Measurements from ENCODE around the gene PPM1E.
"Not testable (repeated sequence)": the region's sequence is repeated elsewhere in the genome, so short reads cannot be mapped to it uniquely, and the experiment has no call there.

Gene PPM1E

DNA sequence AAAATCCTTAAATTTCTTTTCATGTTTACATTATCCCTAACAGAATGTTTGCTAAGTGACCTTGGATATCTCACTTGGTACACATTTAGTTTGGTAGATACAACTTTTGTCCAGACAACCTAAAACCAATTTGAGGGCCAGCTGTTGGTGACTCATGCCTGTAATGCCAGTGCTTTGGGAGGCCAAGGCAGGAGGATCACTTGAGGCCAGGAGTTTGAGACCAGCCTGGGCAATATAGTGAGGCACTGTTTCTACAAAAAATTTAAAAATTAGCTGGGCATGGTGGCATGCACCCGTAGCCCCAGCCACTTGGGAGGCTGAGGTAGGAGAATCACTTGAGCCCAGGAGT lies 202.0 kb downstream of the PPM1E start:
- not testable (repeated sequence) for H3K14ac ChIP-seq (ENCODE audit: low read length); DNase-seq; H3K27me3 ChIP-seq (ENCODE audit: insufficient read depth, low read length); H3K4me1 ChIP-seq (ENCODE audit: control insufficient read depth in 1 of 2, insufficient read depth in 2 of 2, low read length in 2 of 2); H3K9me3 ChIP-seq (ENCODE audit: insufficient read depth, low read depth, low read length); H3K4ac ChIP-seq (ENCODE audit: low read depth, low read length); H4K91ac ChIP-seq (ENCODE audit: low read depth, low read length); H3K4me3 ChIP-seq (ENCODE audit: low read depth, low read length); H2AK5ac ChIP-seq (ENCODE audit: low read length); H2BK120ac ChIP-seq (ENCODE audit: insufficient read depth, low read length, poor library complexity); H2BK5ac ChIP-seq (ENCODE audit: low read depth, low read length, poor library complexity); H3K9ac ChIP-seq (ENCODE audit: low read length); H3K18ac ChIP-seq (ENCODE audit: low read length); H3K23ac ChIP-seq (ENCODE audit: low read length); H2BK12ac ChIP-seq (ENCODE audit: low read length); H3K36me3 ChIP-seq (ENCODE audit: control insufficient read depth in 1 of 2, insufficient read depth in 2 of 2, low read length in 2 of 2); H3K79me2 ChIP-seq (ENCODE audit: control insufficient read depth, insufficient read depth, low read length, poor library complexity); H3K4me2 ChIP-seq (ENCODE audit: low read length); H2AFZ ChIP-seq (ENCODE audit: insufficient read depth, low read length, poor library complexity); H4K8ac ChIP-seq (ENCODE audit: low read depth, low read length); H4K12ac ChIP-seq (ENCODE audit: low read depth, low read length); H3K27ac ChIP-seq (ENCODE audit: low read depth, low read length); H3K79me1 ChIP-seq (ENCODE audit: low read length)
- WGBS (ENCODE audit: extremely low coverage, insufficient coverage, insufficient read length): no CpG with 5 or more reads among the region's 1 CpG

DNA sequence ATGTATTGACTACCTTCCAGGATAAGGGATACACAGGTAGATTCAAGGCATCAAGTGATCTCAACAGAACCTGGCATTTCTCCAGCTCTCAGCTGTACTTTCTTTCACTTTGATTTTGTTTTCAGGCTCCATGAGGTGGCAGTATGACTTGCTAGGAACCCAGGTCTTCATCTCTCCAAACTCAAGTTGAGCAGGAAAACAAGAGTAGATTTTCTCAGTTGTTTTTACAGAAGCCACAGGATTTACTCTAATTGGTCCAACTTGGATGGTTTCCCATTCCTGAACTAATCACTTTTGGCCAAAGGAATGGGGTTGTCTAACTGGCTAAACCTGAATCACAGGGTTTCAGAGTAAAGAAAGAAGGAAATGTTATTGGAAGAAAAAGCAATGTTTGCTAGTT lies 204.4 kb downstream of the PPM1E start:
- H3K27me3 ChIP-seq (ENCODE audit: insufficient read depth, low read length): no peaks in the 10 kb centered on the region
- no peak overlapping the region for H3K18ac ChIP-seq (ENCODE audit: low read length)
- H3K36me3 ChIP-seq (ENCODE audit: control insufficient read depth in 1 of 2, insufficient read depth in 2 of 2, low read length in 2 of 2): no peaks in the 10 kb centered on the region
- H2AFZ ChIP-seq (ENCODE audit: insufficient read depth, low read length, poor library complexity): no peak overlapping the region
- no peak overlapping the region for H3K14ac ChIP-seq (ENCODE audit: low read length)
- H3K79me2 ChIP-seq (ENCODE audit: control insufficient read depth, insufficient read depth, low read length, poor library complexity): no peaks in the 10 kb centered on the region
- H3K4ac ChIP-seq (ENCODE audit: low read depth, low read length): no peak overlapping the region
- no peak overlapping the region for H2BK12ac ChIP-seq (ENCODE audit: low read length)
- no peaks in the 10 kb centered on the region for H3K9me3 ChIP-seq (ENCODE audit: insufficient read depth, low read depth, low read length)
- no peak overlapping the region for H3K23ac ChIP-seq (ENCODE audit: low read length)
- H4K12ac ChIP-seq (ENCODE audit: low read depth, low read length): no peak overlapping the region
- H3K79me1 ChIP-seq (ENCODE audit: low read length): no peaks in the 10 kb centered on the region
- H3K9ac ChIP-seq (ENCODE audit: low read length): no peak overlapping the region
- DNase-seq: peak; percentile 72 to 97
- H3K4me2 ChIP-seq (ENCODE audit: low read length): no peak overlapping the region
- peak overlapping the region; percentile 33 for H3K27ac ChIP-seq (ENCODE audit: low read depth, low read length)
- no peak overlapping the region for H2BK5ac ChIP-seq (ENCODE audit: low read depth, low read length, poor library complexity)
- no peak overlapping the region for H3K4me3 ChIP-seq (ENCODE audit: low read depth, low read length)
- no peak overlapping the region for H4K8ac ChIP-seq (ENCODE audit: low read depth, low read length)
- H2AK5ac ChIP-seq (ENCODE audit: low read length): no peak overlapping the region
- H2BK120ac ChIP-seq (ENCODE audit: insufficient read depth, low read length, poor library complexity): no peak overlapping the region
- H4K91ac ChIP-seq (ENCODE audit: low read depth, low read length): peak overlapping the region; percentile 24
- H3K4me1 ChIP-seq (ENCODE audit: control insufficient read depth in 1 of 2, insufficient read depth in 2 of 2, low read length in 2 of 2): no peaks in the 10 kb centered on the region

DNA sequence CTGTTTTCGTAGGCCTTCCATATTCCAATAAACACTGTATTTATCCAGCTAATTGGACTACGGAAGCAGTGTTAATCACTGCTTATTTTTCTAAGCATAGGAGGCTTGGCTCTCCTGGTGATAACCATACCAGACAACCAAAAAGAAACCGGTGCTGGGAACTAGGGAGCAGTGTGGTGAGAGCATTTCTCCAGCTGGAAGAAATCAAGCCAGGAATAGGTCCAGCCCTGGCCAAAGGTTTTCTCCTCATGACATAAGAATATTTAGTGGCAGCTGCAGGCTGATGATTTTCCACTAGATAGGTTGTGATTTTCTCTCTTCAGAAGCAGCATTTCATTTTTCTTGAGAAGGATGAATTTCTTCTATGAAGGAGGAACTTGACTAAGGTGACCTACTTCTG lies 209.6 kb downstream of the PPM1E start:
- Histone ChIP-seq H4K91ac (ENCODE audit: low read depth, low read length) (no peak overlapping the region), H3K4me3 (ENCODE audit: low read depth, low read length) (no peak overlapping the region), H3K27ac (ENCODE audit: low read depth, low read length) (no peak overlapping the region), H2BK12ac (ENCODE audit: low read length) (no peak overlapping the region), H4K8ac (ENCODE audit: low read depth, low read length) (no peak overlapping the region), H3K14ac (ENCODE audit: low read length) (no peak overlapping the region), H2AFZ (ENCODE audit: insufficient read depth, low read length, poor library complexity) (no peak overlapping the region), H4K12ac (ENCODE audit: low read depth, low read length) (no peak overlapping the region), H3K36me3 (ENCODE audit: control insufficient read depth in 1 of 2, insufficient read depth in 2 of 2, low read length in 2 of 2) (no peaks in the 10 kb centered on the region), H3K23ac (ENCODE audit: low read length) (no peak overlapping the region), H3K4ac (ENCODE audit: low read depth, low read length) (no peak overlapping the region), H3K4me1 (ENCODE audit: control insufficient read depth in 1 of 2, insufficient read depth in 2 of 2, low read length in 2 of 2) (no peaks in the 10 kb centered on the region), H2AK5ac (ENCODE audit: low read length) (no peak overlapping the region), H3K4me2 (ENCODE audit: low read length) (no peak overlapping the region), H2BK5ac (ENCODE audit: low read depth, low read length, poor library complexity) (no peak overlapping the region), H2BK120ac (ENCODE audit: insufficient read depth, low read length, poor library complexity) (no peak overlapping the region), H3K79me2 (ENCODE audit: control insufficient read depth, insufficient read depth, low read length, poor library complexity) (no peaks in the 10 kb centered on the region), H3K9me3 (ENCODE audit: insufficient read depth, low read depth, low read length) (no peaks in the 10 kb centered on the region), H3K9ac (ENCODE audit: low read length) (no peak overlapping the region), H3K18ac (ENCODE audit: low read length) (no peak overlapping the region), H3K79me1 (ENCODE audit: low read length) (no peaks in the 10 kb centered on the region), H3K27me3 (ENCODE audit: insufficient read depth, low read length) (no peaks in the 10 kb centered on the region)
- no CpG with 5 or more reads among the region's 3 CpGs for WGBS (ENCODE audit: extremely low coverage, insufficient coverage, insufficient read length)
- DNase-seq: no peak

DNA sequence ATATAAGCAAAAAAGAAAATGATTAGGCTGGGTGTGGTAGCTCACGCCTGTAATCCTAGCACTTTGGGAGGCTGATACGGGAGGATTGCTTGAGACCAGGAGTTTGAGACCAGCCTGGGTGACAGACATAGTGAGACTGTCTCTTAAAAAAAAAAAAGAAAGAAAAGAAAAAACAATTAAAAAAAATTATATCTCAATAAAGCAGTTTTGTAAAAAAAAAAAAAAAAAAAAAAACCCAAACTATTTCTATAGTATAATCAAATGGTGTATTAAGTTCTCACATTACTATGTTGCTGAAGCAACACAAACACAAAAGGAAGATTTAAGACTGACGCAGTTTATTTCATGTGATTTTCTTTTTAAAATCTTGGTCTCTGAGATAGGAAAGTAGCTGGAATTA lies 210.6 kb downstream of the PPM1E start:
- Histone ChIP-seq H3K4ac (ENCODE audit: low read depth, low read length) (no peak overlapping the region), H3K36me3 (ENCODE audit: control insufficient read depth in 1 of 2, insufficient read depth in 2 of 2, low read length in 2 of 2) (no peaks in the 10 kb centered on the region), H3K14ac (ENCODE audit: low read length) (no peak overlapping the region), H3K9me3 (ENCODE audit: insufficient read depth, low read depth, low read length) (no peaks in the 10 kb centered on the region), H3K9ac (ENCODE audit: low read length) (no peak overlapping the region), H2BK5ac (ENCODE audit: low read depth, low read length, poor library complexity) (no peak overlapping the region), H3K4me3 (ENCODE audit: low read depth, low read length) (no peak overlapping the region), H2AFZ (ENCODE audit: insufficient read depth, low read length, poor library complexity) (no peak overlapping the region), H2AK5ac (ENCODE audit: low read length) (no peak overlapping the region), H4K91ac (ENCODE audit: low read depth, low read length) (no peak overlapping the region), H3K23ac (ENCODE audit: low read length) (no peak overlapping the region), H3K27ac (ENCODE audit: low read depth, low read length) (no peak overlapping the region), H3K4me1 (ENCODE audit: control insufficient read depth in 1 of 2, insufficient read depth in 2 of 2, low read length in 2 of 2) (no peaks in the 10 kb centered on the region), H2BK12ac (ENCODE audit: low read length) (no peak overlapping the region), H4K12ac (ENCODE audit: low read depth, low read length) (no peak overlapping the region), H3K18ac (ENCODE audit: low read length) (no peak overlapping the region), H3K79me1 (ENCODE audit: low read length) (no peaks in the 10 kb centered on the region), H3K27me3 (ENCODE audit: insufficient read depth, low read length) (no peaks in the 10 kb centered on the region), H4K8ac (ENCODE audit: low read depth, low read length) (no peak overlapping the region), H3K79me2 (ENCODE audit: control insufficient read depth, insufficient read depth, low read length, poor library complexity) (no peaks in the 10 kb centered on the region), H2BK120ac (ENCODE audit: insufficient read depth, low read length, poor library complexity) (no peak overlapping the region), H3K4me2 (ENCODE audit: low read length) (no peak overlapping the region)
- WGBS (ENCODE audit: extremely low coverage, insufficient coverage, insufficient read length): no CpG with 5 or more reads among the region's 3 CpGs
- no peak for DNase-seq
